ENCODE data around the gene ZDHHC4. TPM values are rescaled to one million over a fixed set of nuclear protein-coding genes. Genes with fewer than 3 reads are reported as not detected.

The ZDHHC4 gene
- total RNA-seq, 2 donors from 2014 or later = 19.1 to 20.6 TPM

Other genes starting within 250 kb of the ZDHHC4 start
- 1 to 10 TPM; 6.0 to 6.2 TPM for gene FAM220A, start 228.5 kb upstream of the ZDHHC4 start, total RNA-seq
- gene RAC1, start 202.9 kb upstream of the ZDHHC4 start, total RNA-seq = 10 to 100 TPM; 62.2 to 69.4 TPM
- 10 to 100 TPM; 19.6 to 26.8 TPM for gene DAGLB, start 129.5 kb upstream of the ZDHHC4 start, total RNA-seq
- gene KDELR2, start 93.3 kb upstream of the ZDHHC4 start, total RNA-seq = 10 to 100 TPM; 38.3 to 38.4 TPM
- under 1 TPM; 0.17 to 0.18 TPM for gene GRID2IP, start 26.0 kb upstream of the ZDHHC4 start, total RNA-seq
- gene INTS15, start 12.6 kb downstream of the ZDHHC4 start, total RNA-seq = 10 to 100 TPM; 50.5 to 50.7 TPM
- gene ZNF853, start 38.2 kb downstream of the ZDHHC4 start, total RNA-seq = 1 to 10 TPM in 1 of 2 donors, under 1 TPM in 1; 0.85 to 1.1 TPM
- gene ZNF316, start 59.9 kb downstream of the ZDHHC4 start, total RNA-seq = 10 to 100 TPM; 37.1 to 39.9 TPM
- 10 to 100 TPM; 26.1 to 26.5 TPM for gene ZNF12, start 129.5 kb downstream of the ZDHHC4 start, total RNA-seq
- gene RSPH10B2, start 176.6 kb downstream of the ZDHHC4 start, total RNA-seq = under 1 TPM in 1 of 2 donors, not detected in 1; 0.50 TPM
- 10 to 100 TPM; 61.5 to 70.8 TPM for gene CCZ1B, start 248.8 kb downstream of the ZDHHC4 start, total RNA-seq